PFSK-1 (cell line): ENCODE data around the gene DPP6.

Experiments used
- POLR2AphosphoS5 ChIP-seq: IDR thresholded peaks from 2 replicates; pipeline ENCODE4 v1.6.1; 2012; ENCODE audit warnings: low read depth, mild to moderate bottlenecking, control low read depth, low read length, moderate library complexity
- TAF1 ChIP-seq: IDR thresholded peaks from 2 replicates; pipeline ENCODE4 v1.6.1; 2012; ENCODE audit warnings: low read length, control low read depth, borderline replicate concordance; ENCODE audit not compliant: insufficient read depth

GRCh38 chr7:154837087-154837486, 784.9 kb downstream of the DPP6 start:
- no peak for TF ChIP-seq TAF1
- no peak for TF ChIP-seq POLR2AphosphoS5
